ENCODE results near the gene KLLN. TPM values are rescaled to one million over a fixed set of nuclear protein-coding genes. Genes with fewer than 3 reads are reported as not detected.
A peak's percentile ranks its signal among the peaks of the same experiment; 100 is the strongest.

KLLN gene
- total RNA-seq, 1 experiment from 2014 or later: 1.4 TPM

DNA sequence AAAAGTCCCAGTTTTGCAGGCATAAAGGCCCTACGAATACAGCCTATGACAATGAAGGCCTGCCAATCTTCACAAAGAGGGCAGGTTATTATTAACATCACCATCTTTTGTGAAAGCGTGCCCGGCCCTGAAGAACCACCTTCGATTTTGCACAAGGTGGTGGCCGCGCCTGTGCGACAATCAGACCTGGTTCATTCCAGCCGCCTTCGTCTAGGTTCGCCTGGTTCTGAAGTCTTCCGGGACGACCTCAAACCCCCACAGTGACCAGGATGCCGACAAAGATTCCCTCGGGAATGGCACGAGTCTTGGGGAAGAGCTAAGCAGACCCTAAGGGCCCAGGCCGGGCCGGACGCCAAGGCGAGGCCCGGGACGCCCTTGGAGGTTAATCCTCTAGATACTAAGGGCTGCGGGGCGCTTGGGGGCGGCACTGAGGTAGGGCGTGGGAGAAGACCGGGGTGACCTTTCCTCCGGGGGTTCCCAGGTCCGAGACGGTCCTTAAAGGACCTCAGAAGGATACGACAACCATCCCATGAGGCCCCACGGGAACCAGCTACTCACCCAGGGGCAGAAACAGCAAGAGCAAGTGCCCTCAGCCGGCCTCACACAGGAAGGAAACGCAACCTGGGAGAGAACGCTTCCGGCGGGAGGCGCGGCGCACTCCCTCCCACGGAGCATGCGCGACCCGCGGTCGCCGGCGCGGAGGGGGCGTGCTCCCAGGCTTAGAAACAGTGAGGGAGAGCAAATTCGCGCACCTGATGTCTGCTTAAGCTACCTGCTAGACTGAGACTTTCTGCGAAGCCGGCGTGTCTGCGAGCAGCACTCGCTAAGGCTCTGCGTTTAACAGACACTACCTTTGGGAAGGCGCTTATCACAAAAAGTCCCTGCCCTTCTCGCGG is 45.5 kb downstream of the KLLN start, which contains the start of gene ATAD1 (continued):
- TF ChIP-seq, protein P1, sequence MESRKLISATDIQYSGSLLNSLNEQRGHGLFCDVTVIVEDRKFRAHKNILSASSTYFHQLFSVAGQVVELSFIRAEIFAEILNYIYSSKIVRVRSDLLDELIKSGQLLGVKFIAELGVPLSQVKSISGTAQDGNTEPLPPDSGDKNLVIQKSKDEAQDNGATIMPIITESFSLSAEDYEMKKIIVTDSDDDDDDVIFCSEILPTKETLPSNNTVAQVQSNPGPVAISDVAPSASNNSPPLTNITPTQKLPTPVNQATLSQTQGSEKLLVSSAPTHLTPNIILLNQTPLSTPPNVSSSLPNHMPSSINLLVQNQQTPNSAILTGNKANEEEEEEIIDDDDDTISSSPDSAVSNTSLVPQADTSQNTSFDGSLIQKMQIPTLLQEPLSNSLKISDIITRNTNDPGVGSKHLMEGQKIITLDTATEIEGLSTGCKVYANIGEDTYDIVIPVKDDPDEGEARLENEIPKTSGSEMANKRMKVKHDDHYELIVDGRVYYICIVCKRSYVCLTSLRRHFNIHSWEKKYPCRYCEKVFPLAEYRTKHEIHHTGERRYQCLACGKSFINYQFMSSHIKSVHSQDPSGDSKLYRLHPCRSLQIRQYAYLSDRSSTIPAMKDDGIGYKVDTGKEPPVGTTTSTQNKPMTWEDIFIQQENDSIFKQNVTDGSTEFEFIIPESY (IDR thresholded peaks at IDR 0.05; ENCODE audit: extremely low read depth, insufficient replicate concordance, low read length): no peak
- TF ChIP-seq POLR2A (IDR thresholded peaks at IDR 0.05; ENCODE audit: borderline replicate concordance, extremely low read depth, insufficient read depth, insufficient read length): peak; percentile 89

- peaks cover 7 to 22% of the 10 kb centered on the region in 2 experiments for H3K4me1 ChIP-seq (ENCODE audit: control insufficient read depth in 1 of 2, insufficient read depth in 2 of 2, low read length in 2 of 2)
- ATAC-seq: no peak
- RAD21 ChIA-PET (ENCODE audit: low non-redundant PET in 1 of 2, low total read pairs in 2 of 2, uncharacterized antibody in 2 of 2, unreplicated experiment in 2 of 2): no interaction called here
- intact Hi-C loops (cut with micrococcal nuclease): no loop called here
- POLR2A ChIA-PET: interaction anchor here (1.2 to 1.7 kb wide), 2 partner anchors 29 to 45 kb away, joined by 4 to 6 read pairs; no protein-coding TSS in a partner anchor
- no peaks in the 10 kb centered on the region for H3K9me3 ChIP-seq (ENCODE audit: control insufficient read depth in 1 of 2, insufficient read depth in 1 of 2, low read depth in 1 of 2, low read length in 2 of 2)
- H3K27ac ChIP-seq (ENCODE audit: low read depth, low read length): peak overlapping the region; percentile 86
- peaks cover 18% of the 10 kb centered on the region; the same call in 1 of the 2 replicates for H4K20me1 ChIP-seq (ENCODE audit: insufficient read depth)
- no peak for DNase-seq (ENCODE audit: low read depth, low spot score)
- H3K9ac ChIP-seq (ENCODE audit: low read length): peak overlapping the region; percentile 93
- peaks cover 60% of the 10 kb centered on the region for H3K79me2 ChIP-seq (ENCODE audit: insufficient read depth, low read length)
- CTCF ChIA-PET: interaction anchor here (1.0 kb wide), 1 partner anchor 23 kb away, joined by 3 read pairs; no protein-coding TSS in a partner anchor
- H3K4me3 ChIP-seq (replicated peaks in 1 of 2; ENCODE audit: low read depth in 1 of 2, low read length in 2 of 2): peak overlapping the region; percentile 83 to 85
- no peaks in the 10 kb centered on the region for H3K27me3 ChIP-seq (ENCODE audit: insufficient read depth, low read length)
- H3K36me3 ChIP-seq (ENCODE audit: control insufficient read depth in 1 of 2, insufficient read depth in 2 of 2, low read length in 2 of 2): peaks cover 0 to 6% of the 10 kb centered on the region in 2 experiments; a peak in 1 of 4 replicates
- no peak overlapping the region for H2AFZ ChIP-seq (ENCODE audit: low read depth, low read length, poor library complexity, severe bottlenecking)
- peak overlapping the region; percentile 98 for H3K4me2 ChIP-seq (ENCODE audit: low read length)
- no TSS peak for BruUV-seq (replicated peaks)
- H3K9me2 ChIP-seq (ENCODE audit: insufficient read depth): no peaks in the 10 kb centered on the region
- TF ChIP-seq EZH2phosphoT487 (IDR thresholded peaks at IDR 0.05; ENCODE audit: borderline replicate concordance) (no peak), REST (IDR thresholded peaks at IDR 0.05; ENCODE audit: low read depth) (no peak), ATF3 (IDR thresholded peaks at IDR 0.05) (no peak), ZNF274 (IDR thresholded peaks at IDR 0.05; ENCODE audit: low read depth, low read length) (no peak), FOSL1 (IDR thresholded peaks at IDR 0.05; ENCODE audit: low read depth) (no peak), JUND (IDR thresholded peaks at IDR 0.05) (no peak), SRF (IDR thresholded peaks at IDR 0.05; ENCODE audit: low read depth) (no peak; the same call in 1 of the 2 replicates), YY1 (IDR thresholded peaks at IDR 0.05; ENCODE audit: extremely low read depth, insufficient replicate concordance, low read depth, low read length) (no peak), POLR2A (IDR thresholded peaks at IDR 0.05; ENCODE audit: borderline replicate concordance, extremely low read depth, insufficient read depth, insufficient read length) (no peak), ZFX (IDR thresholded peaks at IDR 0.05) (no peak), EZH2 (IDR thresholded peaks at IDR 0.05) (no peak), CEBPB (IDR thresholded peaks at IDR 0.05; ENCODE audit: low read depth) (no peak)
- TF ChIP-seq, protein P2, sequence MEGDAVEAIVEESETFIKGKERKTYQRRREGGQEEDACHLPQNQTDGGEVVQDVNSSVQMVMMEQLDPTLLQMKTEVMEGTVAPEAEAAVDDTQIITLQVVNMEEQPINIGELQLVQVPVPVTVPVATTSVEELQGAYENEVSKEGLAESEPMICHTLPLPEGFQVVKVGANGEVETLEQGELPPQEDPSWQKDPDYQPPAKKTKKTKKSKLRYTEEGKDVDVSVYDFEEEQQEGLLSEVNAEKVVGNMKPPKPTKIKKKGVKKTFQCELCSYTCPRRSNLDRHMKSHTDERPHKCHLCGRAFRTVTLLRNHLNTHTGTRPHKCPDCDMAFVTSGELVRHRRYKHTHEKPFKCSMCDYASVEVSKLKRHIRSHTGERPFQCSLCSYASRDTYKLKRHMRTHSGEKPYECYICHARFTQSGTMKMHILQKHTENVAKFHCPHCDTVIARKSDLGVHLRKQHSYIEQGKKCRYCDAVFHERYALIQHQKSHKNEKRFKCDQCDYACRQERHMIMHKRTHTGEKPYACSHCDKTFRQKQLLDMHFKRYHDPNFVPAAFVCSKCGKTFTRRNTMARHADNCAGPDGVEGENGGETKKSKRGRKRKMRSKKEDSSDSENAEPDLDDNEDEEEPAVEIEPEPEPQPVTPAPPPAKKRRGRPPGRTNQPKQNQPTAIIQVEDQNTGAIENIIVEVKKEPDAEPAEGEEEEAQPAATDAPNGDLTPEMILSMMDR (IDR thresholded peaks at IDR 0.05 in 2 of 3, conservative IDR thresholded peaks at IDR 0.05 in 1 of 3; ENCODE audit: borderline replicate concordance in 1 of 3, insufficient read depth in 1 of 3, low read depth in 2 of 3, low read length in 2 of 3): no peak
These were observed 46.3 kb downstream of the KLLN start for GRCh38 chr10:87816898-87817608.

Data from HCT116 (cell line).